Esophagus mucosa (tissue), 1 donor: ENCODE data around the gene MPC1L. TPM values are rescaled to one million over a fixed set of nuclear protein-coding genes. Genes with fewer than 3 reads are reported as not detected.
"Not testable (repeated sequence)": the region's sequence is repeated elsewhere in the genome, so short reads cannot be mapped to it uniquely, and the experiment has no call there.

Experiments used
- ATAC-seq: fragments of 200-7000 bp; cut with Tn5 transposase; one replicate; pipeline ENCODE4 v1.9.1; 2020
- total RNA-seq: library from RNA; stranded (reverse); gene quantifications from one replicate; pipeline ENCODE4 v1.2.4, GENCODE V29; 2023
- donor health status: DM: yes; HTN: yes; CAD: no.

MPC1L gene
- total RNA-seq = not detected

DNA sequence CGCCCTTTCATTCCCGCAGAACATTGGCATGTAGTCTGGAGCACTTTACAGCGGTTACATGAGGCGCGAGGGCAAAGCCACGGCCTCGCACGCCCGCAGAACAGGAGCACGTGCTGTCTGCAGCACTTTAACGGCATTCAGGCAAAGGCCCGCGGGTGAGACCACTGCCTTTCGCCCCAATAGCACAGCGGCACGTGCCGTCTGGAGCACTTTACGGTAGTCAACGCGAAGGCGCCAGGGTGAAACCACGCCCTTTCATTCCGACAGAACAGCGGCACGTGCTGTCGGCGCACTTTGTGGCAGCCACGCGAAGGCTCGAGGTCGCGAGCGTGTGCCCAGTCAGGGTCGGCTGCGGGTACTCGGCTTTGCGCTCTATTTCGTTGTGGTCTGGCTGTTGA, at the start of gene MPC1L:
Gene MPC1L, plus strand, starts transcription at position 290 of the 398 bp plus-strand sequence. CDS start 138 bp downstream, outside the sequence.
- no peak for ATAC-seq

DNA sequence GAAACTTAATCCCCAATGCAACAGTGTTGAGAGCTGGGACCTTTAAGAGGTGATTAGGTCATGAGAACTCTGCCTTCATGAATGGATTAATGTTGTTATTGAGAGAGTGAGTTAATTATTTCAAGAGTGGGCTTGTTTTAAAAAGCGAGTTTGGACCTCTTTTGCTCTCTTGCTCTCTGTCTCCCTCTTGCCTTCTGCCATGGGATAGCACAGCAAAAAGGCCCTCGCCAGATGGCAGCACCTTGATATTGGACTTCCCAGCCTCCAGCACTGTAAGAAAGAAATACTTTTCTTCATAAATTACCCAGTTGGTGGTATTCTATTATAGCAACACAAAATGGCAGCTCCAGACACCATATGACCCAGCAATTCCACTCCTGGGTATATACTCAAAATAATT, 49.5 kb upstream of the MPC1L start:
- peak; percentile 48 for ATAC-seq

DNA sequence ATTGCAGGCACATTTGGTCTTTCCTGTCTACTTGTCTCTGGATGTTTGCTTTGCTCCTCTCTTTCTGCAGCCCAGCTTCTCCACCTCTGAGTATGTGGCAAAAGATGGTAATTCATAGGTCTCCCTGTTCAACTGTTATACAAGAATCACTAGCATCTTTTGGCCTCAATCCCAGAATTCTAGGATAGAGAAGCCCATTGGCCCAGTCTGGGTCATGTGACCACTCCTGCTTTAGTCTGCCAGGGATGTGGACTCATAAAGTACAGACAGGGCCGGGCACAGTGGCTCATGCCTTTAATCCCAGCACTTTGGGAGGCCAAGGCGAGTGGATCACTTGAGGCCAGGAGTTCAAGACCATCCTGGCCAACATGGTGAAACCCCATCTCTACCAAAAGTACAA, 47.8 kb upstream of the MPC1L start:
- not testable (repeated sequence) for ATAC-seq

DNA sequence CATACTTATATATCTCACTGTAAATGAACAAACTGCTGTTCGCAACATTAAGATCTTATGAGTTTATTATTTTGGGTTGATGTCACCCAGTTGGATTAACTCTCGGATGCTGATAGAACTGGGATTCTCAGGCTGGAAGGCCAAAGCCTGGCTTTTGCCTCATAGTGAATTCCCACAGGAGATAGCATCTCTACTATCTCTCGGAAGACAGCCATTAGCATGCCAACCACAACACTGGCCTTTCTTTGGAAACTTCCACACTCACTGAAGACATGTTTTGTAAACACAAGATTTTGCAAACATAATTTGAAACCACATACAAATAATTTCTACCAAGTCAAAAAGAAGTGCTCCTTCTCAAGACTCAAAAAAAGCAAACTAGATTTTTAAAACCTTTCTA, 46.9 kb upstream of the MPC1L start:
- no peak for ATAC-seq

DNA sequence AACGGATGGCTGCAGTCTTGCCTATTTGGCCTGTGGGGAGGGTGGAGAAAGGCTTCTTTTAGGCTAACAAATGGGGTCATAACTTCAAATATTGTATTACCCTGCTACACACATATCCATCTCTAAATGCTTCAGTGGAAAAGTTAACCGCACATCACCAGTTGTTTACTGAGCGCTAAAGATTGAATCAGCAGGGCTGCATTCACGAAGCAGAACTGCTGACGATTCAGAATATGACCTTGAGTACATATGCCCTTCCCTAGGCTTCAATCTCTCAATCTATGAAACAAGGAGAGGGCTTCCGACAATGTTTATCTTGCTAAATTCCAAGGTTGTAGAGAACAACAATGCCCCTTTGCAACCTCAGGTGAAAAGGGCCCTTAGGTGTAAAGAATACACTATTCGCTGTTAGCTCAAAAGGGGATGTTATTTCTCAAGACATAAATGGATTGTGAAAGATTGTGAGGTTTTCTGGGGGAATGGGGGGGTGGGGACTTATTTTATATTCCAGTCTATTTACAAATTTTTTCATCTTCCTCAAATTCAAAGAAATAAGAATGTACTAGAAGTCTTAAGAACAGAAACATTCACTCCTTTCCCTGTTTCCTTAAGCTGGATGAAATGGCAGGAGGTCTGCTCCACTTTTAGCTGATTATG, 45.1 kb upstream of the MPC1L start:
- ATAC-seq = no peak

DNA sequence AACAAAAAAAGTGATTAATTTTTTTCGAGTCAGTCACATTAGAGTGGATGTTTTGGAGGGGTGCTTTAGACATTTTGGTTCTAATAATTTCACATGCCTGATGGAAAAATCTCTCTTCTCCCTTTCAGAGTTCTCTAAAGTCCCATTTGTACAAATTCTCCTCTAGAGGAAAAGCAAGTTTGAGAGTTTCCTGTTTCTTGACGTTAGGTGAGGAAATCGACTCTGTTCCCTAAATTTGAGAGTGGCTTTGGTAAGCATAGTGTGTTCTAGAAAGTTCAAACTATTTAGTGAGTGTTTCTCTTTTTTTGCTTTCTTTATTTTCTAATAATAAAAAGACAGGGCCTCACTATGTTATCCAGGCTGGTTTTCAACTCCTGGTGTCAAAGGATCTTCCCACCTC, 44.1 kb upstream of the MPC1L start:
- no peak for ATAC-seq

DNA sequence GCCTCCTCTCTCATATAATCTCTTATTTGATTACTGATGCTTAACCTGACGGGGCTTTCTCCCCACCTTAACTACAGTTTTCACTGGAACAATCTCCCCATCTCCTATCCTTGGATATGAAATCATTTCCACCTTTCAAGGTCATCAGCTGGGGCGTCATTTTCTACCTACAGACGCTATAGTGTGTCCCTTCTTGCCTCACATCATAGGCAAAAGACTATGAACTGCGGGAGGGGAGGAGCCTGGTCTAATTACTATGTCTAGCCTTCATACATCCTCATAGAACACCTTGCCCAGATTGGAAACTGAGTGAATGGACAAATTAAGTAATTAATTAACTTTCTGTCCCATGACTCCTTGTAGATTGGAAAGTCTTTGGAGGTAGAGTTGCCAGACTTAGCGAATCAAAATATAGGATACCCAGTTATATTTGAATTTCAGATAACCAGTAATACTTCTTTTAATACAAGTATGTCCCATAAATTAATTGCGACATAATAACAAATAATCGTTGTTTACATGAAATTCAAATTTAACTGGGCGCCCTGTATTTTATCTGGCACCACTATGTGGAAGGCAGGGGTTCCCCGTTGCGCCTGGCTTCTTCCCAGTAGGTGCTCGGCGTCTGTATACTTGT, 43.2 kb upstream of the MPC1L start:
- peak; percentile 41 for ATAC-seq

DNA sequence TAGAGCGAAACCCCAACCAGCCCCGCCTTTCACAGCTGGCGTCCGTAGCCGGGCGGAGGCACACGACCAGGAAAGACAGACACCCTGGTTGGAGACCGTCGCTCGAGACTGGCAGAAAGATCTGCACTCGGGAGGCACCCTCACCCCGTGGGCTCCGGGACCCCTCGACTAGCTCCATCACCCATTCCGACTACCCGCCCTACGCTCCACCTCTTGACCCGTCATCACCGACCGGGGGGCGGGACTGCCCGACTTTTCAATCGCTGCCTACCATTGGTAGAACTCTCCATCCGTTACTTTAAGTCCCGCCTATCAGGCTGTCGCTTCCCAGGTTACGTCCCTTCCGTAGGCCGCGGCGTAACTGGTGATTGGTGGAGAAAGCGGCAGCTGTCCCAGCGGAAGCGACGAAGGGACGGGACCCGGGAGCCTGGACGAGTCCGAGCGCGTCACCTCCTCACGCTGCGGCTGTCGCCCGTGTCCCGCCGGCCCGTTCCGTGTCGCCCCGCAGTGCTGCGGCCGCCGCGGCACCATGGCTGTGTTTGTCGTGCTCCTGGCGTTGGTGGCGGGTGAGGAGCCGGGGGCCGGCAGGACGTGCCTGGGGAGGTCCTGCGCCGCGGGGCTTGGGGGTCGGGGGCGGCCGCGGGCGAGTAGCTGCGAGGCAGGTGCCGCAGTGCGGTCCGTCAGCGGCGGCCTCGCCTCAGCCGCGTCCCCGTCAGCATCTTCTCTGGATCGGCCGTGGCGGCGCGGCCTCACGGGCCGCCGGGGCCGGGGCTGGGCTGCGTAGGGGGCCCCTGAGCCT, 42.5 kb upstream of the MPC1L start, which contains the start of gene ATP6AP2:
Gene ATP6AP2, plus strand, starts transcription at position 434 of the 799 bp plus-strand sequence. Its CDS starts 96 bp downstream, at position 530.
- ATAC-seq = peak; percentile 99

DNA sequence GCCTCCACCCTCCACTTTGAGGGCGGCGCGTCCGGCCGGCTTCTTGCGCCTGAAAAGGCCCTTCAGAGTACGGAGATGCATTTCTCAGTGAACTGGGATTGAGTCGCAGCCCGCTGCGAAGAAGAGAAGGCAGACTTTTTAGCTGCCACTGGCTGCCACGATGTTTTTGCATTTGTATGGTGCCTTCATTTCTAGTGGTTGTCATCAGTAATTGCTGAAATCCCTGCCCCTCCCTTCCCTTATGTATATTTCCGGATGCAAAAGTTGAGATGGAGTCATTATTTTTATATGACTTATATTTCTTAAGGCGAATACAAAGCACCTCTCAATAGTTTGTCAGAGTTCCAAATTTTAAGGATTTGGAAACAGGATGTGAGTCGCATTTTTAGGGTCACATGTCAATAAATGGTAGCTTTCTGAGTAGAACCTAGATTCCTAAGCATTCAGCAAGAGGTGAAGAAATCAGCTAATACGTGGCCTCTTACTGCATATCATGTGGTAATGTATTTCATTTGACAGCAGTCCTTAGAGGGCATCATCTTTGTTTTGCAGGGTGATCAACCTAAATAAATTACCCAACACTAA, 41.8 kb upstream of the MPC1L start:
- ATAC-seq = peak; percentile 30

DNA sequence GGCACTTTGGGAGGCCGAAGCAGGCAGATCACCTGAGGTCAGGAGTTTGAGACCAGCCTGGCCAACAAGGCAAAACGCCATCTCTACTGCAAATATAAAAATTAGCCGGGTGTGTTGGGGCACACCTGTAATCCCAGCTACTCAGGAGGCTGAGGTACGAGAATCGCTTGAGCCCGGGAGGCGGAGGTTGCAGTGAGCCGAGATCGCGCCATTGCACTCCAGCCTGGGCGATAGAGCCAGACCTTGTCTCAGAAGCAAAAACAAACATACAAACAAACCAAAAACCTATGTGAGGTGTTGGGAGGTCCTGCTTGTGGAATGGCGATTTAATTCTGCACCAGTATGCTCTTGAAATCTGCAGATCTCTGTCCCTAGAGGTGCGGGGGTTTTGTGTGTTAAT, 41.0 kb upstream of the MPC1L start:
- ATAC-seq = not testable (repeated sequence)

DNA sequence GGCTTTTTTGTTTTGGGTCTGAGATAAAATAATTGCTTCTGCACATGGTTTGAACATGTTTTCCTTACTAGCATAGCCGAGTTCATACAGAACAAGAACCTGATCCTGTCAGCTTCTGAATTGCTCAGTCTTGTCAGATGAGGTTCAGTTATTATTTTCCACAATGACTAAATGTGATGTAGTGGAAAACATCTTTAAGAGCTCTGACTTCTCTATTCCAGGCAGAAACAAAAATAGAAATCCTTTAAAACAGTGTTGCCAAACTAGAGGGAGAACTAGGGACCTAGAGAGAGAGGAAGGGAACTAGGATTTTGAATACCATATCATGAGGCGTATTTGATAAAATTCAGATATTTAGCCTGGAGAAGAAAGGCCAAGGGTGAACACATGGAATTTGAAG, 40.4 kb upstream of the MPC1L start:
- no peak for ATAC-seq

DNA sequence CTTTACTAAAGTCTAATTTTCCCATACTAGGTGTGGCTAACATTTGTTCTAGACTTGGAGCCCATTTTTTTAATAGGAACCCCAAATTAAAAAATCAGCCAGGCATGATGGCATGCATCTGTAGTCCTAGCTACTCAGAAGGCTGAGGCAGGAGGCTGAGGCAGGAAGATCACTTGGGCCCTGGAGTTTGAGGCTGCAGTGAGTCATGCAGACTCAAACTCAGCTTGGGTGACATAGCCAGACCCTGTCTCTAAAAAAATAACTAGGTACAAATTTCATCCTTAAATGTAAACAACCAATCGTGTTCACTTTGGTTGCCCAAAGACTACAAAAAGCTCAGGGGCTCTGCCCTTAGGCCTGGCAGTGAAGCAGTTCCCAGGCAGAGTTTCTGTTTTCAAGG, 35.6 kb upstream of the MPC1L start:
- ATAC-seq = not testable (repeated sequence)

DNA sequence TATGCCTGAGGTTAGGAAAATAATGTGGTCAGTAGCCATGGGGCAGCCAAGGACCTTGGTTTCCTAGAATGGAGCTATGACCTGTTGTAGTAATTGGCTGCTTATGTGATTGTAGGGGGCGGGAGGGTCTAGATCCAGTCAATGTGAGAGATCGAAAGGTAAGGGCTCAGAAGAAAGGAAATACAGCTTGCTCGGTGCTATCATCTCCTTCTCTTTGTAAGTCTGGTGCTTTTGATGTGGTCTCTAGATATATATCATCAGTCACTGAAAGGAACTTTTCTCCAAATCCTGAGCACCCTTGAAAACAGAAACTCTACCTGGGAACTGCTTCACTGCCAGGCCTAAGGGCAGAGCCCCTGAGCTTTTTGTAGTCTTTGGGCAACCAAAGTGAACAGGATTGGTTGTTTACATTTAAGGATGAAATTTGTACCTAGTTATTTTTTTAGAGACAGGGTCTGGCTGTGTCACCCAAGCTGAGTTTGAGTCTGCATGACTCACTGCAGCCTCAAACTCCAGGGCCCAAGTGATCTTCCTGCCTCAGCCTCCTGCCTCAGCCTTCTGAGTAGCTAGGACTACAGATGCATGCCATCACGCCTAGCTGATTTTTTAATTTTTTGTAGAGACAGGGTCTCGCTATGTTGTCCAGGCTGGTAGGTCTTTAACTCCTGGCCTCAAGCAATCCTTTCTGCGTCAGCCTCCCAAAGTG, 33.5 kb upstream of the MPC1L start:
- not testable (repeated sequence) for ATAC-seq

DNA sequence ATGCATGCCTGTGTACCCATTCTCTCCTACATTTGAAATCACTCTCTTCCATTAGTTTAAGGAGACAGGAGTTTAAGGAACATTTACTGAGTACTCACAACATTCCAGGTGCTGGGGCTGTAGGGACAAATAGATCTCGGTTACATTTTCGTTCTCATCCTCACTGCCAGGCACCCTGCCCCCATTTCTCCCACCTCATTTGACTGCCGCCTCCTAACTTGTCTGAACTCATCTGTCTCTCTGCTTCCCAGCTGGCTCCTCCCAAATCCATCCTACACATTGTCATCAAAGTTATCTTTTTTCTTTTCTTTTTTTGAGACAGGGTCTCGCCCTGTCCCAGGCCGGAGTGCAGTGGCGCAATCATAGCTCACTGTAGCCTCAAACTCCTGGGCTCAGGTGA, 19.8 kb upstream of the MPC1L start:
- ATAC-seq = no peak

DNA sequence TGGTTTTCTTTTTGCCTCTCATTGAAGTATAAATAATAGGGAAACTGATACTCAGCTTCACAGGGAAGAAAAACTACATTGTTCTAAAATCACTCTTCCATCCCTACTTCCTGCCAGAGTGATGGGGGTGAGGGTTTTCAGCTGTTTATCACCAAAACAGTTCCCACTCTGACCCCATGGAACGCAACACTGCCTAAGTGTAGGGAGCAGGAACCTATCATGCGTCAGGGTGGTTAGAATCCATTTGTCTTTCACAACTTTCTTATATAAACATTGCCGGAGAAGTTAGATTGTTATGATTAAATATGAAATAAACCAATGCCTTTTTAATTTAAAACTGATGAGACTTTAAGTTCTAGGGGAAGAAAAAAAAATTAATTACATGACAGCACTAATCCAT, 15.8 kb upstream of the MPC1L start:
- no peak for ATAC-seq

DNA sequence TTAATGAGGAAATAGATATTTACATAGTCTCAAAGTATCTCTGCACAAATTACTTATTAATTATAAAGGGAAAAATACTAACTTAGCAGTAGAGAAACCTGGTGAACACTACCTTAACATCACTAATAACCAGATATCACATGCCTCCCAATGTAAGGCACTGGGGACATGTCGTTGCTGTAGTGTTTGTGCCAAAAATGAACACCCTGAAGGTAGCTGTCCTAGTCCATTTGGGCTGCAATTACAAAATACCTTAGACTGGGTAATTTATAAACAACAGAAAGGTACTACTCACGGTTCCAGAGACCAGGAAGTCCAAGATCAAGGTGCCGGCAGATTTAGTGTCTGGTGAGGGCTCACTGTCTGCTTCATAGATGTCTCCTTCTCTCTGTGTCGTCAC, 10.7 kb upstream of the MPC1L start:
- ATAC-seq = no peak

DNA sequence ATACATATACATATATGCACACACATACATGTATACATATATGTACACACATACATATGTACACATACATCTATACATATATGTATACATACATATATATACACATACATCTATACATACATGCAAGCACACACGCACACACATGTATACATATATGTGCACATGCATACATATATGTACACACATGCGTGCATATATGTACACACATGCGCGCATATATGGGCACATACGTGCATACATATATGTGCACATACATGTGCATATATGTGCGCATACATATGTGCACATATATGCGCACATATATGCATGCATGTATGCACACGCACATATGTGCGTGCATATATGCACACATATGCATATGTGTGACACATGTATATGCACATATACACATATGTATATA, 7.3 kb upstream of the MPC1L start:
- no peak for ATAC-seq

DNA sequence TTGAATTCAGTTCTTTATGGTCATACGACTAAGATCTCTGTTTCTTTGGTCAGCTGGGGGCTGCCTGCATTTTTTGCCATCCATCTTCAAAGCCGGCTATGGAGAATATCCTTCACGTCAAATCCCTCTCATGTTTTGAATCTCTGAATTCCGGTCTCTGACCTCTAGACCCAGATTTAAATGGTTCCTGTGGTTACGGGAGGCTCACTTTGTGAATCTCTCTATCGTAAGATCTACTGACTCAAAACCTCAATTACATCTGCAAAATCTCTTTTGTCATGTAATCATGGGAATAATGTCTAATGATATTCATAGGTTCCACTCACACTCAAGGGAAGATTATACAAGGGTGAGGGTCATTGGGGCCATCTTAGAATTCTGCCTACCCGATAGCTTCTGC, 5.7 kb upstream of the MPC1L start:
- ATAC-seq = no peak

DNA sequence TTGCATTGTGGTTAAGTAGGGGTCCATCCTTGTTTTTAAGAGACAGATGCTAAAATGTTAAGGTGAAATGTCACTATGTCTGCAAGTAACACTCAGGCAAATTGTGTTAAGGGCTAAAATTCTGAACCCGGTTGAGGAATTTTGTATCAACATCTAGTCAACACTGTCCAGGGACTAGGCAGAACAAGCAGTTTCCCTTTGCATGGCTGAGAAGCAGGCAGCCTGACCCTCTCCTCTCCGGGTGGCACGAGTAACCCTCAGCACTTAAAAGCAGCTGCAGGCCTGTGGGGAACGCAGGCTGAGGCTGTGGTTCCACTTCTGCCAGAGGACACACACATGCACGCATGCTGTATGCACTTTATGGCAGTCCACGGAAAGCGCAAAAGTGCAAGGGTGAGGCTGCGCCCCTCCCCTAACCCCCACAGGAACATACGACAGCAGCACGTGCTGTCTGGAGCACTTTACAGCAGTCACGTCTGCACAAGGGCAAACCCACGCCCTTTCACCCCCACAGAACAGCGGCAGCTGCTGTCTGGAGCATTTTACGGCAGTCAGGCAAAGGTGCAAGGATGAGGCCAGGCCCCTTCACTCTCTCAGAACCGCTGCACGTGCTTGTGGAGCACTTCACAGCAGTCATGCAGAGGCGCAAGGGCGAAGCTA, 619 bp upstream of the MPC1L start:
- no peak for ATAC-seq

DNA sequence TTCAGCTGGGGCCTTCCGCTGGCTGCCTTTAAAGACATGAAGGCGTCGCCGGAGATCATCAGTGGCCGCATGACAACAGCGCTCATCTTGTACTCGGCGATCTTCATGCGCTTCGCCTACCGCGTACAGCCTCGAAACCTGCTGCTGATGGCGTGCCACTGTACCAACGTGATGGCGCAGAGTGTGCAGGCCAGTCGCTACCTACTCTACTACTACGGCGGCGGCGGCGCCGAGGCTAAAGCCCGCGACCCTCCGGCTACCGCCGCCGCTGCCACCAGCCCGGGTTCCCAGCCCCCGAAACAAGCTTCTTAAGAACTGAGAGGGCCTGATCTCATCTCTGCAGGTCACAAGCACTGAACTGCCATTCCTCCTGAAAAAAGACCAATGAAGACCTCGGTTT, 437 bp downstream of the MPC1L start:
- no peak for ATAC-seq

DNA sequence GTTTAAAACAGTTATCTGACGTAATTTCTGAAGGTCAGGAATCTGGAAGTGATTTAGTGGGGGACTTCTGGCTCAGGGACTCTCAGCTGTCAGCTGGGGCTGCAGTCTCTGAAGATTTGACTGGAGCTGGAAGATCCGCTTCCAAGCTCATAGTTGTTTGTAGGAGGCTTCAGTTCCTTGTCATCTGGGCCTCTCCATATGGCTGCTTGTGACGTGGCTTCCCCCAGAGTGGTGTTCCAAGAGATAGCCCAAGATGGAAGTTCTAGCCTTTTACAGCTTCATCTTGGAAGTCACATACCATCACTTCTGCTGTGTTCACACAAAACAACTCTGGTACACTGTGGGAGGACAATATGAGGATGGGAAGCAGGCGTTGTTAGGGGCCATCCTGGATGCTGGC, 2.1 kb downstream of the MPC1L start:
- ATAC-seq = no peak

DNA sequence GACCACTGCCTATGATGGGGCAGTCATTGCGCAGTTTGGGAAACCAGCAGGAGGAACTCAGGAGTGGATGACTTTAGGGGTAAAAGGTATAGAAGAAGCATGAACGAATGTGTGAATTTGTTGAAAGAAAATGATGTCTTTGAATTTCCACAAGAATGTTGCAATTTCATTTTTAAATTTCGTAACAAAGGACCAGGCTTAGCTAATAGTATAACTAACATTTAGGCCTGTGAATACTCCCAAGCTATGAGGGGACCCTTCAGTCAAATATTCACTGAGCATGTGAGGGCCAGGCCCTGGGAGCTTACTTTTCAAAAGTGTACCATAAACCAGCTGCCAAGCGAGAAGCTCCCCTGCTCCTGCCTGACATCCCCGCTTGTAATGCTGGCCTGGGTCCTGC, 5.3 kb downstream of the MPC1L start:
- ATAC-seq = no peak
